HUES64 (cell line): Measurements from ENCODE around the gene SARNP.

Experiments used
- H3K27ac ChIP-seq: 2 replicates; pipeline ENCODE4 v1.7.0; 2013; ENCODE audit warnings: low read depth, low read length, inconsistent platforms
- H3K27me3 ChIP-seq: 2 replicates; pipeline ENCODE4 v1.6.1; 2013; ENCODE audit warnings: mild to moderate bottlenecking, low read length; ENCODE audit not compliant: insufficient read depth
- H3K36me3 ChIP-seq: 2 replicates; pipeline ENCODE4 v1.6.1; 2013; ENCODE audit warnings: mild to moderate bottlenecking, low read length; ENCODE audit not compliant: insufficient read depth
- H3K4me1 ChIP-seq: 2 replicates; pipeline ENCODE4 v1.6.1; 2013; ENCODE audit warnings: mild to moderate bottlenecking, low read length, moderate library complexity; ENCODE audit not compliant: insufficient read depth
- H3K4me3 ChIP-seq: 2 replicates; pipeline ENCODE4 v1.5.1; 2013; ENCODE audit warnings: mild to moderate bottlenecking, low read length, moderate library complexity
- H3K9ac ChIP-seq: 2 replicates; pipeline ENCODE4 v1.6.1; 2013; ENCODE audit warnings: mild to moderate bottlenecking, low read depth, low read length
- H3K9me3 ChIP-seq: 2 replicates; pipeline ENCODE4 v1.6.1; 2013; ENCODE audit warnings: low read depth, low read length; ENCODE audit not compliant: insufficient read depth
- WGBS: fragments of 150-250, 120-280 bp; methylation state at CpG from one replicate; pipeline ENCODE4 v1.1.7; 2013; ENCODE audit warnings: missing lambda C conversion rate; 5-methylcytosine and 5-hydroxymethylcytosine counted together

The SARNP gene

GRCh38 chr12:55820679-55821078 lies 3.2 kb upstream of the SARNP start:
- H3K4me3 ChIP-seq, result no peak overlapping the region
- peaks cover 58% of the 10 kb centered on the region for H3K36me3 ChIP-seq
- H3K9ac ChIP-seq, result no peak overlapping the region
- WGBS, result no CpG with 5 or more reads among the region's 1 CpG
- H3K4me1 ChIP-seq, result peaks cover 8% of the 10 kb centered on the region
- no peaks in the 10 kb centered on the region for H3K9me3 ChIP-seq
- H3K27me3 ChIP-seq, result no peaks in the 10 kb centered on the region
- no peak overlapping the region for H3K27ac ChIP-seq

- no peaks in the 10 kb centered on the region for H3K9me3 ChIP-seq
- H3K36me3 ChIP-seq, result peaks cover 67% of the 10 kb centered on the region
- no peaks in the 10 kb centered on the region for H3K27me3 ChIP-seq
- H3K4me3 ChIP-seq, result peak overlapping the region; percentile 91
- WGBS, result 88% methylated on average over 6 of the region's 6 CpGs
- H3K4me1 ChIP-seq, result peaks cover 19% of the 10 kb centered on the region
- H3K27ac ChIP-seq, result no peak overlapping the region
- peak overlapping the region; percentile 78; the same call in 1 of the 2 replicates for H3K9ac ChIP-seq
Measured at GRCh38 chr12:55818886-55819285, 1.4 kb upstream of the SARNP start.

GRCh38 chr12:55818140-55818728 lies 710 bp upstream of the SARNP start:
- Histone ChIP-seq H3K36me3 (peaks cover 65% of the 10 kb centered on the region), H3K27ac (no peak overlapping the region)

GRCh38 chr12:55816881-55817344 lies 611 bp downstream of the SARNP start:
- H3K27ac ChIP-seq, result peak overlapping the region; percentile 69
- no peaks in the 10 kb centered on the region for H3K9me3 ChIP-seq
- H3K36me3 ChIP-seq, result peaks cover 54% of the 10 kb centered on the region
- no peaks in the 10 kb centered on the region for H3K27me3 ChIP-seq
- 2% methylated on average over 12 of the region's 14 CpGs for WGBS
- H3K9ac ChIP-seq, result peak overlapping the region; percentile 89
- peaks cover 30% of the 10 kb centered on the region for H3K4me1 ChIP-seq
- peak overlapping the region; percentile 91 for H3K4me3 ChIP-seq

More at GRCh38 chr12:55818140-55818728, 710 bp upstream of the SARNP start:
- Histone ChIP-seq H3K4me1 (peaks cover 22% of the 10 kb centered on the region), H3K9me3 (no peaks in the 10 kb centered on the region), H3K27me3 (no peaks in the 10 kb centered on the region), H3K9ac (peak overlapping the region; percentile 78), H3K4me3 (peak overlapping the region; percentile 91)
- 4% methylated on average over 17 of the region's 17 CpGs for WGBS

GRCh38 chr12:55815473-55815872 lies 2.1 kb downstream of the SARNP start:
- H3K4me3 ChIP-seq, result peak overlapping the region; percentile 91; the same call in 1 of the 2 replicates
- peaks cover 35% of the 10 kb centered on the region for H3K4me1 ChIP-seq
- no peaks in the 10 kb centered on the region for H3K27me3 ChIP-seq
- H3K9ac ChIP-seq, result no peak overlapping the region
- 95% methylated on average over 12 of the region's 12 CpGs for WGBS
- no peak overlapping the region for H3K27ac ChIP-seq
- no peaks in the 10 kb centered on the region for H3K9me3 ChIP-seq
- H3K36me3 ChIP-seq, result peaks cover 40% of the 10 kb centered on the region

GRCh38 chr12:55814257-55814656 lies 3.3 kb downstream of the SARNP start:
- H3K9ac ChIP-seq, result no peak overlapping the region
- H3K27me3 ChIP-seq, result no peaks in the 10 kb centered on the region
- peak overlapping the region; percentile 18; the same call in 1 of the 2 replicates for H3K27ac ChIP-seq
- H3K9me3 ChIP-seq, result no peaks in the 10 kb centered on the region
- H3K36me3 ChIP-seq, result peaks cover 38% of the 10 kb centered on the region
- H3K4me3 ChIP-seq, result peak overlapping the region; percentile 24; the same call in 1 of the 2 replicates
- peaks cover 35% of the 10 kb centered on the region for H3K4me1 ChIP-seq

GRCh38 chr12:55812088-55812487 lies 5.4 kb downstream of the SARNP start:
- Histone ChIP-seq H3K9ac (no peak overlapping the region), H3K27me3 (no peaks in the 10 kb centered on the region), H3K4me3 (no peak overlapping the region), H3K27ac (no peak overlapping the region), H3K9me3 (no peaks in the 10 kb centered on the region), H3K36me3 (peaks cover 51% of the 10 kb centered on the region), H3K4me1 (peaks cover 35% of the 10 kb centered on the region)
- WGBS, result 35% methylated on average over 1 of the region's 1 CpG

GRCh38 chr12:55809274-55809673 lies 8.2 kb downstream of the SARNP start:
- H3K27ac ChIP-seq, result no peak overlapping the region
- no peaks in the 10 kb centered on the region for H3K27me3 ChIP-seq
- H3K36me3 ChIP-seq, result peaks cover 47% of the 10 kb centered on the region
- no peaks in the 10 kb centered on the region for H3K9me3 ChIP-seq
- no peak overlapping the region for H3K4me3 ChIP-seq
- H3K9ac ChIP-seq, result no peak overlapping the region
- 98% methylated on average over 4 of the region's 5 CpGs for WGBS
- H3K4me1 ChIP-seq, result peaks cover 20% of the 10 kb centered on the region

- Histone ChIP-seq H3K27ac (no peak overlapping the region), H3K36me3 (peaks cover 57% of the 10 kb centered on the region), H3K9ac (no peak overlapping the region), H3K4me1 (peaks cover 6% of the 10 kb centered on the region; the same call in 1 of the 2 replicates), H3K4me3 (no peak overlapping the region), H3K27me3 (no peaks in the 10 kb centered on the region), H3K9me3 (no peaks in the 10 kb centered on the region)
- WGBS, result 97% methylated on average over 8 of the region's 8 CpGs
Measured at GRCh38 chr12:55806982-55807381, 10.5 kb downstream of the SARNP start.

GRCh38 chr12:55797550-55797949 lies 20.0 kb downstream of the SARNP start:
- H3K9ac ChIP-seq, result no peak overlapping the region
- H3K27ac ChIP-seq, result no peak overlapping the region
- H3K27me3 ChIP-seq, result no peaks in the 10 kb centered on the region
- 96% methylated on average over 4 of the region's 4 CpGs for WGBS
- no peaks in the 10 kb centered on the region for H3K4me1 ChIP-seq
- H3K9me3 ChIP-seq, result no peaks in the 10 kb centered on the region
- no peak overlapping the region for H3K4me3 ChIP-seq
- peaks cover 95% of the 10 kb centered on the region for H3K36me3 ChIP-seq

GRCh38 chr12:55797068-55797467 lies 20.5 kb downstream of the SARNP start:
- Histone ChIP-seq H3K4me1 (no peaks in the 10 kb centered on the region), H3K9ac (no peak overlapping the region), H3K4me3 (no peak overlapping the region), H3K27ac (no peak overlapping the region), H3K27me3 (no peaks in the 10 kb centered on the region), H3K9me3 (no peaks in the 10 kb centered on the region), H3K36me3 (peaks cover 94% of the 10 kb centered on the region)
- 69% methylated on average over 5 of the region's 5 CpGs for WGBS

GRCh38 chr12:55795950-55796349 lies 21.6 kb downstream of the SARNP start:
- Histone ChIP-seq H3K9ac (no peak overlapping the region), H3K27ac (no peak overlapping the region), H3K27me3 (no peaks in the 10 kb centered on the region), H3K4me3 (no peak overlapping the region), H3K9me3 (no peaks in the 10 kb centered on the region), H3K36me3 (peaks cover 94% of the 10 kb centered on the region), H3K4me1 (no peaks in the 10 kb centered on the region)
